Smooth muscle cell (in vitro differentiated cells): ENCODE results near the gene CNTN6. TPM values are rescaled to one million over a fixed set of nuclear protein-coding genes. Genes with fewer than 3 reads are reported as not detected.
A peak's percentile ranks its signal among the peaks of the same experiment; 100 is the strongest.

Experiments used
- DNase-seq: peaks from one replicate; lab custom pipeline; 2025; ENCODE audit not compliant: unreplicated experiment; lab: John Stamatoyannopoulos, UW
- H2AFZ ChIP-seq: fragments of 200-600 bp; sonication (generic); 2 replicates; pipeline ENCODE4 v1.6.0; 2016; ENCODE audit warnings: antibody characterized with exemption, low read depth, mild to moderate bottlenecking
- H3F3A ChIP-seq: fragments of 200-600 bp; sonication (generic); 2 replicates; pipeline ENCODE4 v1.6.0; 2017; ENCODE audit warnings: antibody characterized with exemption, low read depth
- H3K27ac ChIP-seq: fragments of 200-600 bp; sonication (generic); 2 replicates; pipeline ENCODE4 v1.5.1; 2016; ENCODE audit warnings: low read depth, mild to moderate bottlenecking
- H3K27me3 ChIP-seq: fragments of 200-600 bp; sonication (generic); 2 replicates; pipeline ENCODE4 v1.6.1; 2016; ENCODE audit warnings: low read depth, mild to moderate bottlenecking
- H3K36me3 ChIP-seq: fragments of 200-600 bp; sonication (generic); 2 replicates; pipeline ENCODE4 v1.5.1; 2016; ENCODE audit warnings: low read depth
- H3K4me1 ChIP-seq: fragments of 200-600 bp; sonication (generic); 2 replicates; pipeline ENCODE4 v1.5.1; 2016; ENCODE audit warnings: low read depth
- H3K4me2 ChIP-seq: fragments of 200-600 bp; sonication (generic); 2 replicates; pipeline ENCODE4 v1.6.0; 2016; ENCODE audit warnings: mild to moderate bottlenecking
- H3K4me3 ChIP-seq: fragments of 200-600 bp; sonication (generic); 2 replicates; pipeline ENCODE4 v1.5.1; 2016; ENCODE audit warnings: mild to moderate bottlenecking
- H3K79me2 ChIP-seq: fragments of 200-600 bp; sonication (generic); 2 replicates; pipeline ENCODE4 v1.6.0; 2016; ENCODE audit warnings: low read depth, mild to moderate bottlenecking
- H3K9ac ChIP-seq: fragments of 200-600 bp; sonication (generic); 2 replicates; pipeline ENCODE4 v1.6.0; 2016; ENCODE audit warnings: low read depth
- H3K9me3 ChIP-seq: fragments of 200-600 bp; sonication (generic); replicated peaks from 2 replicates; pipeline ENCODE4 v1.5.1; 2016; ENCODE audit warnings: low read depth
- H4K20me1 ChIP-seq: fragments of 200-600 bp; sonication (generic); 2 replicates; pipeline ENCODE4 v1.6.0; 2016; ENCODE audit warnings: low read depth
- WGBS: methylation state at CpG from one replicate; pipeline ENCODE4 v1.1.7; 2016; ENCODE audit warnings: low lambda C conversion rate; 5-methylcytosine and 5-hydroxymethylcytosine counted together
- polyA plus RNA-seq: library from polyadenylated mRNA; unstranded; fragments of >200 nt; fragmentation: Nextera tagmentation; extraction: Ambion mirVana; gene quantifications from 2 replicates; pipeline ENCODE4 v1.2.1, GENCODE V29; 2016
- total RNA-seq: library from RNA; depleted of rRNA; stranded (reverse); fragments of >200 nt; gene quantifications from 2 replicates; pipeline ENCODE4 v1.2.3, GENCODE V29; 2014
- TF ChIP-seq, protein P1 (sequence below): fragments of 200-600 bp; sonication (generic); IDR thresholded peaks from 2 replicates; pipeline ENCODE4 v1.5.1; 2017; ENCODE audit warnings: borderline replicate concordance, mild to moderate bottlenecking, antibody characterized with exemption; ENCODE audit not compliant: insufficient read depth, poor library complexity, severe bottlenecking

Gene CNTN6
- total and polyA plus RNA-seq, 2 experiments from 2014 or later = 8.1 to 11.1 TPM

DNA sequence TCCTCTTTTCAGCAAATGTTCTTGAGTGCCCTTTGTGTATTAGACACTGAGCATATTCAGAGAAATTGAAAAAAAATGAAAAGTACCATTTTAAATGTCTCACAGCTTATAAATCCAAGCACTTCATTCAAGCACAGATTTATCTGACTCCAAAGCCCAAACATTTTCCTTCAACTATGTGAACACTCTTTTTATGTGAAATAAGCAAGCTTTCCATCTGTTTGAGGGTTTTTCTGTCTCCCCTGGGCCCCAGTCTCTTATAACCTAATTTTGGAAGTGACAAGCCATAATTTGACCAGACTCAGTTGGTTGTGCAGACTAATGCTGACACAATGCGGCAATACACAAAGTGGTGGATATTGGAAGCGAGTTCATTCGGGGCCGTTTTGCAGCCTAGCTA, 170.3 kb downstream of the CNTN6 start:
- no peaks in the 10 kb centered on the region for H3K4me1 ChIP-seq
- no peak overlapping the region for H3K9ac ChIP-seq
- no peaks in the 10 kb centered on the region for H3K79me2 ChIP-seq
- no peak overlapping the region for H3K27ac ChIP-seq
- TF ChIP-seq, protein P1, sequence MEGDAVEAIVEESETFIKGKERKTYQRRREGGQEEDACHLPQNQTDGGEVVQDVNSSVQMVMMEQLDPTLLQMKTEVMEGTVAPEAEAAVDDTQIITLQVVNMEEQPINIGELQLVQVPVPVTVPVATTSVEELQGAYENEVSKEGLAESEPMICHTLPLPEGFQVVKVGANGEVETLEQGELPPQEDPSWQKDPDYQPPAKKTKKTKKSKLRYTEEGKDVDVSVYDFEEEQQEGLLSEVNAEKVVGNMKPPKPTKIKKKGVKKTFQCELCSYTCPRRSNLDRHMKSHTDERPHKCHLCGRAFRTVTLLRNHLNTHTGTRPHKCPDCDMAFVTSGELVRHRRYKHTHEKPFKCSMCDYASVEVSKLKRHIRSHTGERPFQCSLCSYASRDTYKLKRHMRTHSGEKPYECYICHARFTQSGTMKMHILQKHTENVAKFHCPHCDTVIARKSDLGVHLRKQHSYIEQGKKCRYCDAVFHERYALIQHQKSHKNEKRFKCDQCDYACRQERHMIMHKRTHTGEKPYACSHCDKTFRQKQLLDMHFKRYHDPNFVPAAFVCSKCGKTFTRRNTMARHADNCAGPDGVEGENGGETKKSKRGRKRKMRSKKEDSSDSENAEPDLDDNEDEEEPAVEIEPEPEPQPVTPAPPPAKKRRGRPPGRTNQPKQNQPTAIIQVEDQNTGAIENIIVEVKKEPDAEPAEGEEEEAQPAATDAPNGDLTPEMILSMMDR = no peak
- no peak overlapping the region for H3K4me2 ChIP-seq
- H3K4me3 ChIP-seq = no peak overlapping the region
- 98% methylated on average over 4 of the region's 4 CpGs for WGBS
- no peaks in the 10 kb centered on the region for H3K27me3 ChIP-seq
- H3F3A ChIP-seq = no peaks in the 10 kb centered on the region
- H2AFZ ChIP-seq = no peak overlapping the region
- H4K20me1 ChIP-seq = no peaks in the 10 kb centered on the region
- H3K9me3 ChIP-seq = no peaks in the 10 kb centered on the region
- no peak for DNase-seq
- H3K36me3 ChIP-seq = no peaks in the 10 kb centered on the region

DNA sequence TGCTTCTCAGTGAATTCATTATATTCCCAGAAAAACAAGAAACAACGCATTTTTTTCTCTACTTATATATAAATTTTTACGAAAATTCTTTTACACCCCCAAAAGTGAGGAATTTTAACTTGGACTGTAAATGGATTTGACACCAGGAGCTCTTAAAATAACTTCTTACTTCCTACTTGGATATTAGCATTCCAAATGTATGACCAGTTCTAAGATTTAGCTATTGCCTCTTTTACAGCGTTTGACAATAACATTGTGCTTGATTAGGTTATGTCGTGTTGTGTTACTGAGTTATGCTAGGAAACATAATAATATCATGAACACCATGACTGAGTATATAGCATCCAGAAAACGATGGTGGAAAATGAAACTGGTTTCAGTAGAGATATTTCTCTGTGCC, 177.0 kb downstream of the CNTN6 start:
- Histone ChIP-seq H3K4me1 (no peaks in the 10 kb centered on the region), H4K20me1 (no peaks in the 10 kb centered on the region), H3K36me3 (no peaks in the 10 kb centered on the region), H3K27ac (no peak overlapping the region), H3F3A (no peaks in the 10 kb centered on the region), H2AFZ (no peak overlapping the region), H3K4me3 (no peak overlapping the region), H3K27me3 (no peaks in the 10 kb centered on the region), H3K9me3 (no peaks in the 10 kb centered on the region), H3K4me2 (no peak overlapping the region), H3K79me2 (no peaks in the 10 kb centered on the region), H3K9ac (no peak overlapping the region)
- WGBS = 71% methylated on average over 5 of the region's 5 CpGs
- TF ChIP-seq, protein P1 = no peak
- no peak for DNase-seq

DNA sequence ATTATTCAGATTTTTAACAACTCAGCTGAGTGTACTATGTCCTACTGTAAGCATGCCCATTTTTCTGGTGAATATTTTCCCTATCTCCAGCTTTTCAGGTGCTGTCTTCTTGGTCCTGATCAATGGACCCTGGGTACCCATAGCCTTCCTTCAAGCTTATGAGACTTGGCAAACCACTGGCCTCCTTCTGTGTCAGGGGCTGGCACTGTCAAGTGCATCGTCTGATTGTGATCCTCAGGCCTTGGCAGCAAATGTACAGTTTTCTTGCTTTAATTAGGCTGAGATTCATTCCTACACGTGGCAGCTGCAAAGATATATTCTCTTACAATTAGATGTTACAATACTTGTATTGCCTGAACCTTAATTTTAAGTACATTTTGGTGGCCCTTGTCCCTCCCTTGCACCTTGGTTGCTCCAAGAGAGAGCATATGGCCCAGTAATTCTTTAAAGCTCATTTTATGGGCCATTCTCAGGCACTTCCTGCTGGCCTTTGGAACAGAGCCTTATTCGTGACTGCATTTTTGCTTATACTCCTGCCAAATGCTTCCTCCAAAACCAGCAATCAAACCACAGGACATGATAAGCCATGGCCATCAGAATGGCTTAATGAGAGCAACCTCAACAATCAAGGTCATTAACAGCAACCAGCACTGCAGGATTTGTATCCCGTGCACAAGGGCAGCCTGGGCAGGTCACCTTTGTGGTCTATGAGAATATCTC, 179.9 kb downstream of the CNTN6 start:
- Histone ChIP-seq H3K9me3 (no peaks in the 10 kb centered on the region), H3F3A (no peaks in the 10 kb centered on the region), H3K4me3 (no peak overlapping the region), H3K4me2 (no peak overlapping the region), H3K27ac (no peak overlapping the region), H4K20me1 (no peaks in the 10 kb centered on the region), H2AFZ (no peak overlapping the region), H3K79me2 (no peaks in the 10 kb centered on the region), H3K36me3 (no peaks in the 10 kb centered on the region), H3K4me1 (no peaks in the 10 kb centered on the region), H3K27me3 (no peaks in the 10 kb centered on the region), H3K9ac (no peak overlapping the region)
- TF ChIP-seq, protein P1 = no peak
- 71% methylated on average over 4 of the region's 4 CpGs for WGBS
- no peak for DNase-seq

DNA sequence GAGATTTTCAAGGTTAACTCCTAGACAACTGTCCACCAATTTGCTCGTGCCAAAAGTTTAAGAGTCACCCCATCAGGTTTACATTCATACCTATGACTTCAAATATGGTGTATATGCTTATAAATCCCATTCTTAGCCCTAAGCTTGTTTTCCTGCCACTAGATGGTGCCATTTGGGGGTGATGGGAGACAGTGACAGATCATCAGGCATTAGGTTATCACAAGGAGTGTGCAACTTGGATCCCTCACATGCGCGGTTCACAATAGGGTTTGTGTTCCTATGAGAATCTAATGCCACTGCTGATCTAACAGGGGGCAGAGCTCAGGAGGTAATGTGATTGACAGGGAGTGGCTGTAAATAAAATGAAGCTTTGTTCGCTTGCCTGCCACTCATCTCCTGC, 182.7 kb downstream of the CNTN6 start:
- Histone ChIP-seq H2AFZ (no peak overlapping the region), H3K9me3 (no peaks in the 10 kb centered on the region), H3K9ac (no peak overlapping the region), H4K20me1 (no peaks in the 10 kb centered on the region), H3K27ac (no peak overlapping the region), H3K36me3 (no peaks in the 10 kb centered on the region), H3K79me2 (no peaks in the 10 kb centered on the region), H3F3A (no peaks in the 10 kb centered on the region), H3K4me3 (no peak overlapping the region), H3K4me1 (no peaks in the 10 kb centered on the region), H3K4me2 (no peak overlapping the region), H3K27me3 (no peaks in the 10 kb centered on the region)
- 73% methylated on average over 4 of the region's 4 CpGs for WGBS
- no peak for DNase-seq
- TF ChIP-seq, protein P1 = peak; percentile 42
